ENCODE data around the gene MAPKBP1. TPM values are rescaled to one million over a fixed set of nuclear protein-coding genes. Genes with fewer than 3 reads are reported as not detected.

Gene MAPKBP1
- polyA plus RNA-seq, 1 donor from 2014 or later, result 30.3 TPM

- no peaks in the 10 kb centered on the region for H3K36me3 ChIP-seq (ENCODE audit: insufficient read depth, low read length)
- no peak overlapping the region for H2AFZ ChIP-seq (ENCODE audit: low read depth, low read length)
Measured at GRCh38 chr15:41865490-41866055, 91.3 kb downstream of the MAPKBP1 start.

GRCh38 chr15:41866263-41866703 is 92.0 kb downstream of the MAPKBP1 start:
- H3K4me3 ChIP-seq (ENCODE audit: low read length), result no peak overlapping the region
- H2AFZ ChIP-seq (ENCODE audit: low read depth, low read length), result no peak overlapping the region
- H3K4me2 ChIP-seq (ENCODE audit: low read length), result no peak overlapping the region
- H3F3A ChIP-seq (ENCODE audit: insufficient read depth, low read length, poor library complexity, severe bottlenecking), result no peaks in the 10 kb centered on the region
- H3K27ac ChIP-seq (ENCODE audit: low read length), result no peak overlapping the region
- H3K27me3 ChIP-seq (ENCODE audit: insufficient read depth, low read depth, low read length), result no peaks in the 10 kb centered on the region
- no peaks in the 10 kb centered on the region for H4K20me1 ChIP-seq (ENCODE audit: insufficient read depth)
- H3K9ac ChIP-seq (ENCODE audit: low read length), result no peak overlapping the region
- H3K36me3 ChIP-seq (ENCODE audit: insufficient read depth, low read length), result no peaks in the 10 kb centered on the region
- H3K79me2 ChIP-seq (replicated peaks; ENCODE audit: insufficient read depth, low read length), result no peaks in the 10 kb centered on the region
- no peaks in the 10 kb centered on the region for H3K9me2 ChIP-seq (ENCODE audit: insufficient read depth, low read length)
- no peaks in the 10 kb centered on the region for H3K9me3 ChIP-seq (ENCODE audit: low read length)
- TF ChIP-seq MXI1 (conservative IDR thresholded peaks at IDR 0.05; ENCODE audit: poor library complexity, severe bottlenecking) (no peak), EZH2 (IDR thresholded peaks at IDR 0.05; ENCODE audit: borderline replicate concordance, insufficient read depth, low read length, poor library complexity, severe bottlenecking) (no peak), TAF1 (IDR thresholded peaks at IDR 0.05; ENCODE audit: low read depth) (no peak), POLR2AphosphoS5 (IDR thresholded peaks at IDR 0.05) (no peak), EP300 (conservative IDR thresholded peaks at IDR 0.05; ENCODE audit: poor library complexity, severe bottlenecking) (no peak), SMC3 (conservative IDR thresholded peaks at IDR 0.05; ENCODE audit: poor library complexity) (no peak), RAD21 (conservative IDR thresholded peaks at IDR 0.05) (no peak)
- TF ChIP-seq, protein P1, sequence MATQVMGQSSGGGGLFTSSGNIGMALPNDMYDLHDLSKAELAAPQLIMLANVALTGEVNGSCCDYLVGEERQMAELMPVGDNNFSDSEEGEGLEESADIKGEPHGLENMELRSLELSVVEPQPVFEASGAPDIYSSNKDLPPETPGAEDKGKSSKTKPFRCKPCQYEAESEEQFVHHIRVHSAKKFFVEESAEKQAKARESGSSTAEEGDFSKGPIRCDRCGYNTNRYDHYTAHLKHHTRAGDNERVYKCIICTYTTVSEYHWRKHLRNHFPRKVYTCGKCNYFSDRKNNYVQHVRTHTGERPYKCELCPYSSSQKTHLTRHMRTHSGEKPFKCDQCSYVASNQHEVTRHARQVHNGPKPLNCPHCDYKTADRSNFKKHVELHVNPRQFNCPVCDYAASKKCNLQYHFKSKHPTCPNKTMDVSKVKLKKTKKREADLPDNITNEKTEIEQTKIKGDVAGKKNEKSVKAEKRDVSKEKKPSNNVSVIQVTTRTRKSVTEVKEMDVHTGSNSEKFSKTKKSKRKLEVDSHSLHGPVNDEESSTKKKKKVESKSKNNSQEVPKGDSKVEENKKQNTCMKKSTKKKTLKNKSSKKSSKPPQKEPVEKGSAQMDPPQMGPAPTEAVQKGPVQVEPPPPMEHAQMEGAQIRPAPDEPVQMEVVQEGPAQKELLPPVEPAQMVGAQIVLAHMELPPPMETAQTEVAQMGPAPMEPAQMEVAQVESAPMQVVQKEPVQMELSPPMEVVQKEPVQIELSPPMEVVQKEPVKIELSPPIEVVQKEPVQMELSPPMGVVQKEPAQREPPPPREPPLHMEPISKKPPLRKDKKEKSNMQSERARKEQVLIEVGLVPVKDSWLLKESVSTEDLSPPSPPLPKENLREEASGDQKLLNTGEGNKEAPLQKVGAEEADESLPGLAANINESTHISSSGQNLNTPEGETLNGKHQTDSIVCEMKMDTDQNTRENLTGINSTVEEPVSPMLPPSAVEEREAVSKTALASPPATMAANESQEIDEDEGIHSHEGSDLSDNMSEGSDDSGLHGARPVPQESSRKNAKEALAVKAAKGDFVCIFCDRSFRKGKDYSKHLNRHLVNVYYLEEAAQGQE (IDR thresholded peaks at IDR 0.05; ENCODE audit: borderline replicate concordance), result no peak
- TF ChIP-seq, protein P2, sequence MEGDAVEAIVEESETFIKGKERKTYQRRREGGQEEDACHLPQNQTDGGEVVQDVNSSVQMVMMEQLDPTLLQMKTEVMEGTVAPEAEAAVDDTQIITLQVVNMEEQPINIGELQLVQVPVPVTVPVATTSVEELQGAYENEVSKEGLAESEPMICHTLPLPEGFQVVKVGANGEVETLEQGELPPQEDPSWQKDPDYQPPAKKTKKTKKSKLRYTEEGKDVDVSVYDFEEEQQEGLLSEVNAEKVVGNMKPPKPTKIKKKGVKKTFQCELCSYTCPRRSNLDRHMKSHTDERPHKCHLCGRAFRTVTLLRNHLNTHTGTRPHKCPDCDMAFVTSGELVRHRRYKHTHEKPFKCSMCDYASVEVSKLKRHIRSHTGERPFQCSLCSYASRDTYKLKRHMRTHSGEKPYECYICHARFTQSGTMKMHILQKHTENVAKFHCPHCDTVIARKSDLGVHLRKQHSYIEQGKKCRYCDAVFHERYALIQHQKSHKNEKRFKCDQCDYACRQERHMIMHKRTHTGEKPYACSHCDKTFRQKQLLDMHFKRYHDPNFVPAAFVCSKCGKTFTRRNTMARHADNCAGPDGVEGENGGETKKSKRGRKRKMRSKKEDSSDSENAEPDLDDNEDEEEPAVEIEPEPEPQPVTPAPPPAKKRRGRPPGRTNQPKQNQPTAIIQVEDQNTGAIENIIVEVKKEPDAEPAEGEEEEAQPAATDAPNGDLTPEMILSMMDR (IDR thresholded peaks at IDR 0.05; ENCODE audit: poor library complexity, severe bottlenecking), result no peak

More at GRCh38 chr15:41865490-41866055, 91.3 kb downstream of the MAPKBP1 start:
- Histone ChIP-seq H3K9me3 (ENCODE audit: low read length) (no peaks in the 10 kb centered on the region), H3K9me2 (ENCODE audit: insufficient read depth, low read length) (no peaks in the 10 kb centered on the region), H3K4me3 (ENCODE audit: low read length) (no peak overlapping the region), H3F3A (ENCODE audit: insufficient read depth, low read length, poor library complexity, severe bottlenecking) (no peaks in the 10 kb centered on the region), H4K20me1 (ENCODE audit: insufficient read depth) (no peaks in the 10 kb centered on the region), H3K4me2 (ENCODE audit: low read length) (no peak overlapping the region), H3K27me3 (ENCODE audit: insufficient read depth, low read depth, low read length) (no peaks in the 10 kb centered on the region), H3K9ac (ENCODE audit: low read length) (no peak overlapping the region), H3K79me2 (replicated peaks; ENCODE audit: insufficient read depth, low read length) (no peaks in the 10 kb centered on the region), H3K27ac (ENCODE audit: low read length) (no peak overlapping the region)
- TF ChIP-seq EZH2 (IDR thresholded peaks at IDR 0.05; ENCODE audit: borderline replicate concordance, insufficient read depth, low read length, poor library complexity, severe bottlenecking), result no peak
- TF ChIP-seq, protein P2 (IDR thresholded peaks at IDR 0.05; ENCODE audit: poor library complexity, severe bottlenecking), result no peak
- TF ChIP-seq POLR2AphosphoS5 (IDR thresholded peaks at IDR 0.05), result no peak
- no peak for TF ChIP-seq SMC3 (conservative IDR thresholded peaks at IDR 0.05; ENCODE audit: poor library complexity)
- no peak for TF ChIP-seq MXI1 (conservative IDR thresholded peaks at IDR 0.05; ENCODE audit: poor library complexity, severe bottlenecking)
- no peak for TF ChIP-seq TAF1 (IDR thresholded peaks at IDR 0.05; ENCODE audit: low read depth)
- TF ChIP-seq RAD21 (conservative IDR thresholded peaks at IDR 0.05), result no peak
- TF ChIP-seq EP300 (conservative IDR thresholded peaks at IDR 0.05; ENCODE audit: poor library complexity, severe bottlenecking), result no peak
- TF ChIP-seq, protein P1 (IDR thresholded peaks at IDR 0.05; ENCODE audit: borderline replicate concordance), result no peak

Data from neural cell (in vitro differentiated cells).